Prostate gland (tissue), 2 donors: ENCODE data around the gene WNT3.

ENCODE experiments used
- POLR2A ChIP-seq: fragments of 450-650 bp; IDR thresholded peaks from one replicate; pipeline ENCODE4 v1.6.1; 2016; ENCODE audit warnings: antibody characterized with exemption, mild to moderate bottlenecking
- TF ChIP-seq, protein P1 (sequence below), 4 experiments: fragments of 200-600 bp in 2 of 4; fragments of 450-650 bp in 2 of 4; sonication (generic) in 2 of 4; IDR thresholded peaks; 1 replicate in 3 of 4; 2 replicates in 1 of 4; pipeline ENCODE4 v1.5.1; 2016 to 2019; ENCODE audit warnings: antibody characterized with exemption in 4 of 4, mild to moderate bottlenecking in 2 of 4, moderate library complexity in 2 of 4

GRCh38 chr17:46733837-46734475 is 84.5 kb downstream of the WNT3 start:
- TF ChIP-seq, protein P1, sequence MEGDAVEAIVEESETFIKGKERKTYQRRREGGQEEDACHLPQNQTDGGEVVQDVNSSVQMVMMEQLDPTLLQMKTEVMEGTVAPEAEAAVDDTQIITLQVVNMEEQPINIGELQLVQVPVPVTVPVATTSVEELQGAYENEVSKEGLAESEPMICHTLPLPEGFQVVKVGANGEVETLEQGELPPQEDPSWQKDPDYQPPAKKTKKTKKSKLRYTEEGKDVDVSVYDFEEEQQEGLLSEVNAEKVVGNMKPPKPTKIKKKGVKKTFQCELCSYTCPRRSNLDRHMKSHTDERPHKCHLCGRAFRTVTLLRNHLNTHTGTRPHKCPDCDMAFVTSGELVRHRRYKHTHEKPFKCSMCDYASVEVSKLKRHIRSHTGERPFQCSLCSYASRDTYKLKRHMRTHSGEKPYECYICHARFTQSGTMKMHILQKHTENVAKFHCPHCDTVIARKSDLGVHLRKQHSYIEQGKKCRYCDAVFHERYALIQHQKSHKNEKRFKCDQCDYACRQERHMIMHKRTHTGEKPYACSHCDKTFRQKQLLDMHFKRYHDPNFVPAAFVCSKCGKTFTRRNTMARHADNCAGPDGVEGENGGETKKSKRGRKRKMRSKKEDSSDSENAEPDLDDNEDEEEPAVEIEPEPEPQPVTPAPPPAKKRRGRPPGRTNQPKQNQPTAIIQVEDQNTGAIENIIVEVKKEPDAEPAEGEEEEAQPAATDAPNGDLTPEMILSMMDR (IDR thresholded peaks at IDR 0.05): no peak
- TF ChIP-seq POLR2A: no peak
